Activated CD4-positive, alpha-beta T cell treated with anti-CD3 and anti-CD28 coated beads, Interleukin-10, Interleukin-2, amounts not matched to agents 100 ng/mL and 50 ng/mL, durations not matched to agents 16 hours and 8 hours (primary cell): Measurements from ENCODE around the gene DEFB114.
"Not testable (repeated sequence)": the region's sequence is repeated elsewhere in the genome, so short reads cannot be mapped to it uniquely, and the experiment has no call there.

Experiments used
- DNase-seq: peaks from one replicate; pipeline ENCODE4 v3.0.0-alpha.2; 2020

Gene DEFB114

GRCh38 chr6:49964064-49964463, at the start of gene DEFB114:
Gene DEFB114, minus strand, starts transcription at chr6:49964164. Its CDS starts 59 bp downstream, at chr6:49964105.
- no peak for DNase-seq

- DNase-seq = no peak
Observed at GRCh38 chr6:50007819-50008218, 43.9 kb upstream of the DEFB114 start.

GRCh38 chr6:50003139-50003538, 39.2 kb upstream of the DEFB114 start:
- DNase-seq = no peak

GRCh38 chr6:49995278-49995677, 31.3 kb upstream of the DEFB114 start:
- no peak for DNase-seq

- no peak for DNase-seq
Observed at GRCh38 chr6:49988900-49989299, 24.9 kb upstream of the DEFB114 start.

GRCh38 chr6:49987749-49988148, 23.8 kb upstream of the DEFB114 start:
- DNase-seq = no peak

GRCh38 chr6:49986551-49986950, 22.6 kb upstream of the DEFB114 start:
- no peak for DNase-seq

- no peak for DNase-seq
Observed at GRCh38 chr6:49982046-49982445, 18.1 kb upstream of the DEFB114 start.

GRCh38 chr6:49980898-49981297, 16.9 kb upstream of the DEFB114 start:
- peak; percentile 17 for DNase-seq

GRCh38 chr6:49979584-49979983, 15.6 kb upstream of the DEFB114 start:
- DNase-seq = peak; percentile 0

- no peak for DNase-seq
Observed at GRCh38 chr6:49978332-49979226, 14.6 kb upstream of the DEFB114 start.

GRCh38 chr6:49969605-49970004, 5.6 kb upstream of the DEFB114 start, which contains the start of gene DEFB113:
Gene DEFB113, minus strand, starts transcription at chr6:49969625. Its CDS starts 0 bp downstream, at chr6:49969625.
- no peak for DNase-seq

- no peak for DNase-seq
Observed at GRCh38 chr6:49966823-49967222, 2.9 kb upstream of the DEFB114 start.

GRCh38 chr6:49966334-49966733, 2.4 kb upstream of the DEFB114 start:
- DNase-seq = no peak

- no peak for DNase-seq
Observed at GRCh38 chr6:49958180-49958579, 5.8 kb downstream of the DEFB114 start.

GRCh38 chr6:49955847-49956246, 8.1 kb downstream of the DEFB114 start:
- no peak for DNase-seq

- DNase-seq = no peak
Observed at GRCh38 chr6:49951926-49952325, 12.0 kb downstream of the DEFB114 start.

- DNase-seq = no peak
Observed at GRCh38 chr6:49950415-49950751, 13.6 kb downstream of the DEFB114 start.

GRCh38 chr6:49949062-49949461, 14.9 kb downstream of the DEFB114 start:
- DNase-seq = no peak

GRCh38 chr6:49946835-49947234, 17.1 kb downstream of the DEFB114 start:
- no peak for DNase-seq

GRCh38 chr6:49944068-49944467, 19.9 kb downstream of the DEFB114 start:
- not testable (repeated sequence) for DNase-seq

- DNase-seq = no peak
Observed at GRCh38 chr6:49939993-49940498, 23.9 kb downstream of the DEFB114 start.

- DNase-seq = no peak
Observed at GRCh38 chr6:49937811-49938210, 26.2 kb downstream of the DEFB114 start.

- DNase-seq = no peak
Observed at GRCh38 chr6:49937017-49937416, 26.9 kb downstream of the DEFB114 start.

- no peak for DNase-seq
Observed at GRCh38 chr6:49935387-49935786, 28.6 kb downstream of the DEFB114 start.
